ENCODE measurements around the gene DDX39A. TPM values are rescaled to one million over a fixed set of nuclear protein-coding genes. Genes with fewer than 3 reads are reported as not detected.
A peak's percentile ranks its signal among the peaks of the same experiment; 100 is the strongest.
"Not testable (repeated sequence)": the region's sequence is repeated elsewhere in the genome, so short reads cannot be mapped to it uniquely, and the experiment has no call there.

DDX39A gene
- total RNA-seq, 1 donor from 2014 or later, result 33.4 TPM

DNA sequence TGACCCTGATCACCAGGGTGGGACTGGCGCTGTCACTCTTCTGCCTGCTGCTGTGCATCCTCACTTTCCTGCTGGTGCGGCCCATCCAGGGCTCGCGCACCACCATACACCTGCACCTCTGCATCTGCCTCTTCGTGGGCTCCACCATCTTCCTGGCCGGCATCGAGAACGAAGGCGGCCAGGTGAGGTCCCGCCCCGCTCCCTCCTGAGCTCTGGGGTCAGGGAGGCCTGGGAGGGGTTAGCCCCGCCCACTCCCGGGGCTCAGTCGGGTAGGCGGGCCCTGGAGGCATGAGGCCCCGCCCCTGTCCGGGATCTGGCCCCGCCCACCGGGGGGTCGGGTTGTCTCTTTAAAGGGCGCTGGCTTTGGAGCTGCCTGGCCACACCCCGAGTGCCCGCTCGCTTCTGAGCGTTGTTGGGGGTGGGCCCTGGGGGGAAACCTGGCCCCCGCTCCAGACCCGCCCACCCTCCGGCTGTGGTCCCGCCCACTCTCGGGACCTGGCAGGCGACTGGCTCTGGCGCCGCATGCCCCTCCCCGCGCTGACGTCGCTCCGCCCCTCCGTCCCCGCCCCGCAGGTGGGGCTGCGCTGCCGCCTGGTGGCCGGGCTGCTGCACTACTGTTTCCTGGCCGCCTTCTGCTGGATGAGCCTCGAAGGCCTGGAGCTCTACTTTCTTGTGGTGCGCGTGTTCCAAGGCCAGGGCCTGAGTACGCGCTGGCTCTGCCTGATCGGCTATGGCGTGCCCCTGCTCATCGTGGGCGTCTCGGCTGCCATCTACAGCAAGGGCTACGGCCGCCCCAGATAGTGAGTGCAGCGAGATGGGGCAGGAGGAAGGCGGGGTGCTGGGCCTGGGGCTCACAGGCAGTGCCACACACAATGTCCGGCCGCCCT lies 13.1 kb downstream of the DDX39A start:
- DNase-seq, result peak; percentile 80
- Histone ChIP-seq H3K27me3 (ENCODE audit: low read depth) (no peaks in the 10 kb centered on the region), H3K9me3 (replicated peaks) (no peaks in the 10 kb centered on the region), H3K27ac (replicated peaks) (peak overlapping the region; percentile 76), H3K4me1 (peaks cover 12% of the 10 kb centered on the region), H3K4me3 (peak overlapping the region; percentile 56), H3K36me3 (peaks cover 87% of the 10 kb centered on the region)
- TF ChIP-seq, protein P1, sequence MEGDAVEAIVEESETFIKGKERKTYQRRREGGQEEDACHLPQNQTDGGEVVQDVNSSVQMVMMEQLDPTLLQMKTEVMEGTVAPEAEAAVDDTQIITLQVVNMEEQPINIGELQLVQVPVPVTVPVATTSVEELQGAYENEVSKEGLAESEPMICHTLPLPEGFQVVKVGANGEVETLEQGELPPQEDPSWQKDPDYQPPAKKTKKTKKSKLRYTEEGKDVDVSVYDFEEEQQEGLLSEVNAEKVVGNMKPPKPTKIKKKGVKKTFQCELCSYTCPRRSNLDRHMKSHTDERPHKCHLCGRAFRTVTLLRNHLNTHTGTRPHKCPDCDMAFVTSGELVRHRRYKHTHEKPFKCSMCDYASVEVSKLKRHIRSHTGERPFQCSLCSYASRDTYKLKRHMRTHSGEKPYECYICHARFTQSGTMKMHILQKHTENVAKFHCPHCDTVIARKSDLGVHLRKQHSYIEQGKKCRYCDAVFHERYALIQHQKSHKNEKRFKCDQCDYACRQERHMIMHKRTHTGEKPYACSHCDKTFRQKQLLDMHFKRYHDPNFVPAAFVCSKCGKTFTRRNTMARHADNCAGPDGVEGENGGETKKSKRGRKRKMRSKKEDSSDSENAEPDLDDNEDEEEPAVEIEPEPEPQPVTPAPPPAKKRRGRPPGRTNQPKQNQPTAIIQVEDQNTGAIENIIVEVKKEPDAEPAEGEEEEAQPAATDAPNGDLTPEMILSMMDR (IDR thresholded peaks at IDR 0.05; ENCODE audit: borderline replicate concordance), result peak; percentile 97
- intact Hi-C loops (cut with micrococcal nuclease), result no loop called here

GRCh38 chr19:14405380-14405757 lies 13.8 kb downstream of the DDX39A start:
- peak overlapping the region; percentile 76 for H3K27ac ChIP-seq (replicated peaks)
- H3K36me3 ChIP-seq, result peaks cover 87% of the 10 kb centered on the region
- intact Hi-C loops (cut with micrococcal nuclease), result no loop called here
- TF ChIP-seq, protein P1 (IDR thresholded peaks at IDR 0.05; ENCODE audit: borderline replicate concordance), result no peak
- DNase-seq, result no peak
- peaks cover 12% of the 10 kb centered on the region for H3K4me1 ChIP-seq
- H3K9me3 ChIP-seq (replicated peaks), result no peaks in the 10 kb centered on the region
- H3K27me3 ChIP-seq (ENCODE audit: low read depth), result no peaks in the 10 kb centered on the region
- peak overlapping the region; percentile 56 for H3K4me3 ChIP-seq

GRCh38 chr19:14404312-14404711 lies 14.8 kb downstream of the DDX39A start:
- H3K9me3 ChIP-seq (replicated peaks), result no peaks in the 10 kb centered on the region
- no peaks in the 10 kb centered on the region for H3K27me3 ChIP-seq (ENCODE audit: low read depth)
- H3K4me1 ChIP-seq, result peaks cover 12% of the 10 kb centered on the region
- peaks cover 85% of the 10 kb centered on the region for H3K36me3 ChIP-seq
- intact Hi-C loops (cut with micrococcal nuclease), result no loop called here
- no peak overlapping the region for H3K4me3 ChIP-seq
- no peak for DNase-seq
- TF ChIP-seq, protein P1 (IDR thresholded peaks at IDR 0.05; ENCODE audit: borderline replicate concordance), result no peak
- no peak overlapping the region for H3K27ac ChIP-seq (replicated peaks)

GRCh38 chr19:14403145-14403930 lies 15.8 kb downstream of the DDX39A start:
- DNase-seq; H3K9me3 ChIP-seq (replicated peaks); H3K4me3 ChIP-seq; H3K27ac ChIP-seq (replicated peaks); intact Hi-C loops (cut with micrococcal nuclease); H3K27me3 ChIP-seq (ENCODE audit: low read depth): not testable (repeated sequence)
- Histone ChIP-seq H3K4me1 (peaks cover 12% of the 10 kb centered on the region), H3K36me3 (peaks cover 84% of the 10 kb centered on the region)

- Histone ChIP-seq H3K4me3 (no peak overlapping the region), H3K36me3 (peaks cover 82% of the 10 kb centered on the region), H3K27me3 (ENCODE audit: low read depth) (no peaks in the 10 kb centered on the region), H3K27ac (replicated peaks) (peak overlapping the region; percentile 27), H3K4me1 (peaks cover 12% of the 10 kb centered on the region), H3K9me3 (replicated peaks) (no peaks in the 10 kb centered on the region)
- intact Hi-C loops (cut with micrococcal nuclease), result no loop called here
- TF ChIP-seq, protein P1 (IDR thresholded peaks at IDR 0.05; ENCODE audit: borderline replicate concordance), result no peak
- peak; percentile 53 for DNase-seq
Observed at GRCh38 chr19:14402332-14403144, 16.6 kb downstream of the DDX39A start.

Data from left ventricle myocardium inferior (tissue), 1 donor.